Adrenal gland (tissue), 12 donors: ENCODE data around the gene RBM12. TPM values are rescaled to one million over a fixed set of nuclear protein-coding genes. Genes with fewer than 3 reads are reported as not detected.

Source experiments
- DNase-seq, 7 donors: peaks; one replicate each; pipeline ENCODE4 v3.0.0-alpha.2; 2019 to 2020
- H3K27ac ChIP-seq, 5 donors: fragments of 200-600 bp; sonication (generic) in 4 of 5; 1 replicate in 3 of 5; 2 replicates in 2 of 5; pipeline versions ENCODE4 v1.5.1 to v1.8.0; 2016 to 2020; ENCODE audit warnings: mild to moderate bottlenecking in 1 of 5
- H3K27me3 ChIP-seq: fragments of 200-600 bp; 2 replicates; pipeline ENCODE4 v1.8.0; 2021
- H3K36me3 ChIP-seq, 2 donors: fragments of 200-600 bp; replicated peaks in 1 of 2; 1 replicate in 1 of 2; 2 replicates in 1 of 2; pipeline versions ENCODE4 v1.5.1 to v1.8.0; 2018 to 2022
- H3K4me1 ChIP-seq, 2 donors: fragments of 200-600 bp; replicated peaks in 1 of 2; 1 replicate in 1 of 2; 2 replicates in 1 of 2; pipeline versions ENCODE4 v1.5.1 to v1.8.0; 2018 to 2021
- H3K4me3 ChIP-seq, 4 donors: fragments of 200-600 bp; sonication (generic) in 3 of 4; one replicate each; pipeline ENCODE4 v1.5.1; 2016 to 2018
- H3K9me3 ChIP-seq, 3 donors: fragments of 200-600 bp; sonication (generic) in 1 of 3; replicated peaks in 1 of 3; 1 replicate in 2 of 3; 2 replicates in 1 of 3; pipeline versions ENCODE4 v1.5.1 to v1.8.0; 2016 to 2021
- CTCF ChIP-seq, 6 experiments: fragments of 450-650 bp in 4 of 6; fragments of 200-600 bp in 2 of 6; sonication (generic) in 1 of 6; IDR thresholded peaks; 1 replicate in 5 of 6; 2 replicates in 1 of 6; pipeline versions ENCODE4 v1.5.1 to v1.8.0; 2016 to 2021; ENCODE audit warnings: antibody characterized with exemption in 6 of 6, mild to moderate bottlenecking in 2 of 6, moderate library complexity in 1 of 6
- POLR2A ChIP-seq, 2 donors: fragments of 450-650 bp; IDR thresholded peaks; one replicate each; pipeline ENCODE4 v1.6.1; 2017; ENCODE audit warnings: antibody characterized with exemption in 2 of 2, mild to moderate bottlenecking in 2 of 2, moderate library complexity in 1 of 2
- WGBS, 4 donors: extraction: QIAGEN DNeasy Blood & Tissue Kit in 2 of 4; methylation state at CpG; one replicate each; pipeline versions ENCODE4 v1.1.5 to v1.1.7; 2013 to 2017; 5-methylcytosine and 5-hydroxymethylcytosine counted together
- intact Hi-C, 2 donors: fragments of 100-400 bp; cut with DNase I; formaldehyde crosslinking; loops; one replicate each; pipeline versions ENCODE4 v1.14.1 to v1.15.0; 2022 to 2023
- polyA plus RNA-seq, 3 donors: library from polyadenylated mRNA; stranded (reverse); fragments of 200-250 nt in 2 of 3; fragments of 350-450 nt in 1 of 3; fragmentation: Illumina TruSeq in 1 of 3; extraction: RNeasy Lipid Tissue Mini Kit (QIAGEN cat#74804) in 1 of 3; gene quantifications; one replicate each; pipeline ENCODE4 v1.2.3, GENCODE V29; 2013 to 2014
- total RNA-seq, 9 donors: library from RNA; depleted of rRNA in 4 of 9; stranded (reverse); fragments of >200 nt in 4 of 9; fragments of 120-200 nt in 1 of 9; fragmentation: NEBNext Ultra II Directional in 1 of 9; extraction: Animal tissue kit (Norgen Biotek cat#: 25700) in 1 of 9; gene quantifications; one replicate each; pipeline versions ENCODE4 v1.1.0 to v1.2.4, GENCODE V29; 2013 to 2023
- donor health status: healthy with polysubstance abuse.
- donor health status: Bipolar disorder and iron deficiency.
- donor health status: DM: yes; HTN: yes; CAD: no.
- donor health status: DM: no; HTN: no; CAD: no.
- donor health status: DM: no; HTN: no; CAD: no.
- donor health status: DM: yes; HTN: yes; CAD: no.

Gene RBM12
- total and polyA plus RNA-seq, 12 donors, result 7.7 to 98.6 (median 46.5) TPM

DNA sequence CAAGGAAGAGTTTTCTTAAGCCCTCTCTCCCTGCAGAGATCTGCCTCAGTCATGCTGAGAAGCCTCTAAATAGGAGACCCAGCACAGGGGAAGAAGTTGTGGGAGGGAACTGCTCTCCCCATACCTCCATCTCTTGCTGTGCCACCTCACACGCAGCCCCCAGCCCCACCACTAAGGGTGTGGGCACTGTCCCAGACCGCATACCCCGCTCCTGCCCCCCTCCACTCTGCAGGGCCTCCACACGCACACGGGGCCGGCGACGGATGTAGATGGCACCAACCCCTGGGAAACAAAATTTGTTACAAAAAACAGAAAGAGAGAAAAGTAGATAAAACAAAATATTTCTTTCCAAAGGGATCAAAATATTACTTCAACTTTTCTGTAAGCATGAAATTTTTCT is 10.2 kb upstream of the RBM12 start:
- H3K9me3 ChIP-seq, result no peaks in the 10 kb centered on the region
- peak in 1 of 7 donors; percentile 14 for DNase-seq
- peaks cover 0 to 63% of the 10 kb centered on the region in 2 donors for H3K36me3 ChIP-seq
- H3K4me1 ChIP-seq, result no peaks in the 10 kb centered on the region
- no peak overlapping the region for H3K27ac ChIP-seq
- TF ChIP-seq CTCF (IDR thresholded peaks at IDR 0.05) (no peak), POLR2A (IDR thresholded peaks at IDR 0.05) (no peak)
- no peak overlapping the region for H3K4me3 ChIP-seq
- H3K27me3 ChIP-seq, result no peaks in the 10 kb centered on the region
- intact Hi-C loops, result no loop called here
- WGBS, 4 donors, result 92 to 95% (median 94%) methylated on average over 8 of the region's 8 CpGs

DNA sequence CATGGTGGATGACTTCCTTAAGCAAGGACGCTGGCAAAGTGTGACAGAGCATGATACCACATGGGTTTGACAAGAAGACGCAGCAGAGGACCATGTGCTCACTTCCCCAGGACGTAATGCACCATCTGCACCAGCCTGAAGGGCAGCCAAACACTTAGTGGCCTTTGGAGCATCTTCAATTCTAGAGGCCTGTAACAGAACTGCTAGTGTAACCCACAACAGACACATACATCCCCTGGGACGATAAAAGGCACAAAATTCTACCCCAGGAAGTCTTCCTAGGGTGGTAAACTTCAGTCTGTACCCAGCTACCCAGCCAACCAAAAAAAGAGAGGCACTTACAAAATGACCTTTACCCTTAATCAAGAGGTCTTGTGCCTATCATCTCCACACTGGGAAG is 9.2 kb upstream of the RBM12 start:
- DNase-seq, result peak in 1 of 7 donors; percentile 25
- Histone ChIP-seq H3K36me3 (peaks cover 0 to 71% of the 10 kb centered on the region in 2 donors), H3K27ac (no peak overlapping the region), H3K27me3 (no peaks in the 10 kb centered on the region), H3K4me3 (no peak overlapping the region), H3K9me3 (no peaks in the 10 kb centered on the region), H3K4me1 (no peaks in the 10 kb centered on the region)
- intact Hi-C loops, result no loop called here
- WGBS, 4 donors, result 80 to 92% (median 89%) methylated on average over 1 to 4 of the region's 4 CpGs
- TF ChIP-seq CTCF (IDR thresholded peaks at IDR 0.05), result no peak
- no peak for TF ChIP-seq POLR2A (IDR thresholded peaks at IDR 0.05)

- no peak overlapping the region for H3K27ac ChIP-seq
- intact Hi-C loops, result loop anchor here in 1 of 2 donors (10.0 kb wide), 1 partner anchor 205 kb away; no protein-coding TSS in a partner anchor
- H3K9me3 ChIP-seq, result no peaks in the 10 kb centered on the region
- no peaks in the 10 kb centered on the region for H3K27me3 ChIP-seq
- TF ChIP-seq CTCF (IDR thresholded peaks at IDR 0.05), result no peak
- no peak for TF ChIP-seq POLR2A (IDR thresholded peaks at IDR 0.05)
- H3K36me3 ChIP-seq, result peaks cover 0 to 58% of the 10 kb centered on the region in 2 donors
- 86 to 100% (median 95%) methylated on average over 1 of the region's 1 CpG for WGBS, 4 donors
- peak in 1 of 7 donors; percentile 33 for DNase-seq
- H3K4me1 ChIP-seq, result no peaks in the 10 kb centered on the region
- no peak overlapping the region for H3K4me3 ChIP-seq
Measured at GRCh38 chr20:35669681-35670080, 5.0 kb upstream of the RBM12 start.

GRCh38 chr20:35669221-35669620 is 4.5 kb upstream of the RBM12 start:
- H3K36me3 ChIP-seq, result peaks cover 0 to 53% of the 10 kb centered on the region in 2 donors
- no peak overlapping the region for H3K4me3 ChIP-seq
- H3K27ac ChIP-seq, result no peak overlapping the region
- no peaks in the 10 kb centered on the region for H3K27me3 ChIP-seq
- TF ChIP-seq CTCF (IDR thresholded peaks at IDR 0.05) (no peak), POLR2A (IDR thresholded peaks at IDR 0.05) (no peak)
- peak in 1 of 7 donors; percentile 14 for DNase-seq
- no peaks in the 10 kb centered on the region for H3K9me3 ChIP-seq
- intact Hi-C loops, result loop anchor here in 1 of 2 donors (10.0 kb wide), 1 partner anchor 204 kb away; no protein-coding TSS in a partner anchor
- H3K4me1 ChIP-seq, result no peaks in the 10 kb centered on the region
- 94 to 99% (median 96%) methylated on average over 5 of the region's 5 CpGs for WGBS, 4 donors
